Chondrocyte (in vitro differentiated cells): ENCODE measurements around the gene SLC38A4. TPM values are rescaled to one million over a fixed set of nuclear protein-coding genes. Genes with fewer than 3 reads are reported as not detected.
A peak's percentile ranks its signal among the peaks of the same experiment; 100 is the strongest.

Experiments
- DNase-seq: peaks from one replicate; pipeline ENCODE4 v3.0.0; 2021; ENCODE audit warnings: mixed read lengths, low spot score
- H3K27ac Mint-ChIP-seq: one replicate; pipeline ENCODE4 v1.8.0; 2021; ENCODE audit warnings: mild to moderate bottlenecking, moderate library complexity, mixed read lengths; ENCODE audit not compliant: unreplicated experiment
- H3K27me3 Mint-ChIP-seq: 2 replicates; pipeline ENCODE4 v1.8.0; 2021; ENCODE audit warnings: low read depth, mixed read lengths
- H3K36me3 Mint-ChIP-seq: 2 replicates; pipeline ENCODE4 v1.8.0; 2021; ENCODE audit warnings: low read depth, mixed read lengths
- H3K4me1 Mint-ChIP-seq: 2 replicates; pipeline ENCODE4 v1.8.0; 2021; ENCODE audit warnings: low read depth, mild to moderate bottlenecking, mixed read lengths
- H3K4me3 Mint-ChIP-seq: one replicate; pipeline ENCODE4 v1.8.0; 2021; ENCODE audit warnings: mild to moderate bottlenecking, moderate library complexity, mixed read lengths; ENCODE audit not compliant: unreplicated experiment
- H3K9me3 Mint-ChIP-seq: 2 replicates; pipeline ENCODE4 v1.8.0; 2021; ENCODE audit warnings: low read depth, mixed read lengths
- CTCF ChIP-seq: fragments of 200-600 bp; sonication (generic); IDR thresholded peaks from 2 replicates; pipeline ENCODE4 v1.5.0; 2021; ENCODE audit warnings: antibody characterized with exemption, mild to moderate bottlenecking, moderate library complexity
- total RNA-seq: library from RNA; stranded (reverse); gene quantifications from 3 replicates; pipeline ENCODE4 v1.2.1, GENCODE V29; 2021

The SLC38A4 gene
- total RNA-seq, 1 donor from 2014 or later, result 10.0 TPM

GRCh38 chr12:46779879-46780278 lies 45.9 kb downstream of the SLC38A4 start:
- H3K27ac Mint-ChIP-seq, result no peak overlapping the region
- H3K36me3 Mint-ChIP-seq, result peaks cover 1% of the 10 kb centered on the region
- H3K4me3 Mint-ChIP-seq, result no peak overlapping the region
- DNase-seq, result no peak
- H3K4me1 Mint-ChIP-seq, result peaks cover 37% of the 10 kb centered on the region
- H3K9me3 Mint-ChIP-seq, result no peaks in the 10 kb centered on the region
- H3K27me3 Mint-ChIP-seq, result no peaks in the 10 kb centered on the region
- no peak for TF ChIP-seq CTCF

GRCh38 chr12:46779063-46779462 lies 46.7 kb downstream of the SLC38A4 start:
- Mint-ChIP-seq H3K27me3 (no peaks in the 10 kb centered on the region), H3K27ac (no peak overlapping the region), H3K4me3 (no peak overlapping the region), H3K9me3 (no peaks in the 10 kb centered on the region), H3K36me3 (peaks cover 1% of the 10 kb centered on the region), H3K4me1 (peaks cover 37% of the 10 kb centered on the region)
- no peak for DNase-seq
- TF ChIP-seq CTCF, result no peak

GRCh38 chr12:46778415-46778814 lies 47.4 kb downstream of the SLC38A4 start:
- H3K4me1 Mint-ChIP-seq, result peaks cover 37% of the 10 kb centered on the region
- H3K4me3 Mint-ChIP-seq, result no peak overlapping the region
- H3K27ac Mint-ChIP-seq, result no peak overlapping the region
- peaks cover 1% of the 10 kb centered on the region for H3K36me3 Mint-ChIP-seq
- no peak for DNase-seq
- TF ChIP-seq CTCF, result no peak
- H3K9me3 Mint-ChIP-seq, result no peaks in the 10 kb centered on the region
- H3K27me3 Mint-ChIP-seq, result no peaks in the 10 kb centered on the region

GRCh38 chr12:46777587-46777986 lies 48.2 kb downstream of the SLC38A4 start:
- H3K27me3 Mint-ChIP-seq, result no peaks in the 10 kb centered on the region
- no peak overlapping the region for H3K4me3 Mint-ChIP-seq
- H3K27ac Mint-ChIP-seq, result no peak overlapping the region
- peaks cover 1% of the 10 kb centered on the region for H3K36me3 Mint-ChIP-seq
- H3K4me1 Mint-ChIP-seq, result peaks cover 38% of the 10 kb centered on the region
- DNase-seq, result no peak
- no peak for TF ChIP-seq CTCF
- no peaks in the 10 kb centered on the region for H3K9me3 Mint-ChIP-seq

- no peaks in the 10 kb centered on the region for H3K36me3 Mint-ChIP-seq
- peaks cover 56% of the 10 kb centered on the region for H3K4me1 Mint-ChIP-seq
Measured at GRCh38 chr12:46775796-46776195, 50.0 kb downstream of the SLC38A4 start.

More at GRCh38 chr12:46775796-46776195, 50.0 kb downstream of the SLC38A4 start:
- H3K9me3 Mint-ChIP-seq, result no peaks in the 10 kb centered on the region
- TF ChIP-seq CTCF, result no peak
- no peaks in the 10 kb centered on the region for H3K27me3 Mint-ChIP-seq
- no peak for DNase-seq
- H3K27ac Mint-ChIP-seq, result peak overlapping the region; percentile 33
- no peak overlapping the region for H3K4me3 Mint-ChIP-seq
